H1 (cell line): Measurements from ENCODE around the gene UCN. TPM values are rescaled to one million over a fixed set of nuclear protein-coding genes. Genes with fewer than 3 reads are reported as not detected.

Experiments used
- CTCF ChIA-PET: fragments of 300-600 bp; sonication (Branson Sonifier 250); formaldehyde crosslinking; loops from one replicate; lab custom pipeline; 2021; ENCODE audit not compliant: partially characterized antibody; lab: Charles Lee
- POLR2A ChIA-PET: fragments of 300-600 bp; sonication (Branson Sonifier 250); formaldehyde crosslinking; loops from one replicate; lab custom pipeline; 2021; ENCODE audit warnings: inconsistent platforms; ENCODE audit not compliant: partially characterized antibody; lab: Charles Lee
- DNase-seq, 2 experiments: peaks; one replicate each; pipeline versions ENCODE4 v3.0.0 to v3.0.0-alpha.2; 2010 to 2022; ENCODE audit warnings: low spot score in 2 of 2, low read depth in 1 of 2, mixed read lengths in 1 of 2
- FAIRE-seq: peaks from 2 replicates; lab custom pipeline; 2011; peaks lifted over from hg19 to GRCh38; lab: Jason Lieb, UNC
- H2AFZ ChIP-seq: 2 replicates; pipeline ENCODE4 v1.8.1; 2012; ENCODE audit warnings: low read length, inconsistent platforms
- H2AK5ac ChIP-seq: 2 replicates; pipeline ENCODE4 v1.6.1; 2013; ENCODE audit warnings: low read depth, low read length
- H2BK120ac ChIP-seq: replicated peaks from 2 replicates; pipeline ENCODE3; 2013; ENCODE audit warnings: low read depth, low read length, inconsistent platforms
- H2BK12ac ChIP-seq: 2 replicates; pipeline ENCODE4 v1.6.1; 2013; ENCODE audit warnings: low read depth, low read length
- H2BK15ac ChIP-seq: 2 replicates; pipeline ENCODE4 v1.6.1; 2013; ENCODE audit warnings: low read length
- H2BK20ac ChIP-seq: 2 replicates; pipeline ENCODE4 v1.6.1; 2013; ENCODE audit warnings: low read length
- H2BK5ac ChIP-seq: 2 replicates; pipeline ENCODE4 v1.6.1; 2013; ENCODE audit warnings: low read depth, low read length
- H3K14ac ChIP-seq: 2 replicates; pipeline ENCODE4 v1.6.1; 2013; ENCODE audit warnings: inconsistent platforms; ENCODE audit not compliant: insufficient read length
- H3K18ac ChIP-seq: 2 replicates; pipeline ENCODE4 v1.6.1; 2013; ENCODE audit warnings: low read length; ENCODE audit errors: extremely low read depth
- H3K23ac ChIP-seq: 2 replicates; pipeline ENCODE4 v1.6.1; 2013; ENCODE audit warnings: inconsistent platforms; ENCODE audit not compliant: insufficient read length
- H3K23me2 ChIP-seq: 2 replicates; pipeline ENCODE4 v1.6.1; 2013; ENCODE audit warnings: low read depth, low read length
- H3K27ac ChIP-seq: 2 replicates; pipeline ENCODE4 v1.6.1; 2011; ENCODE audit warnings: low read depth, low read length, inconsistent platforms
- H3K27me3 ChIP-seq, 4 experiments: replicated peaks in 1 of 4; 1 replicate in 1 of 4; 2 replicates in 3 of 4; pipeline versions ENCODE4 v1.6.1 to v1.8.1; 2011 to 2013; ENCODE audit warnings: low read length in 3 of 4, mild to moderate bottlenecking in 3 of 4, inconsistent platforms in 2 of 4, mixed read lengths in 2 of 4, moderate library complexity in 1 of 4; ENCODE audit not compliant: control insufficient read depth in 3 of 4, insufficient read depth in 3 of 4; ENCODE audit errors: extremely low read depth in 1 of 4
- H3K36me3 ChIP-seq, 4 experiments: 2 replicates each; pipeline versions ENCODE4 v1.6.1 to v1.8.1; 2011 to 2013; ENCODE audit warnings: mild to moderate bottlenecking in 4 of 4, low read length in 3 of 4, moderate library complexity in 2 of 4, control low read depth in 1 of 4, inconsistent platforms in 1 of 4; ENCODE audit not compliant: insufficient read depth in 4 of 4, control insufficient read depth in 2 of 4
- H3K4ac ChIP-seq: replicated peaks from 2 replicates; pipeline ENCODE3; 2013; ENCODE audit warnings: low read length, low read depth, mixed read lengths, inconsistent platforms; ENCODE audit not compliant: insufficient read length
- H3K4me1 ChIP-seq, 4 experiments: replicated peaks in 1 of 4; 1 replicate in 1 of 4; 2 replicates in 3 of 4; pipeline versions ENCODE4 v1.6.1 to v1.8.1; 2011 to 2013; ENCODE audit warnings: low read length in 3 of 4, inconsistent platforms in 2 of 4, mixed read lengths in 1 of 4; ENCODE audit not compliant: insufficient read depth in 4 of 4, control insufficient read depth in 3 of 4
- H3K4me2 ChIP-seq, 2 experiments: 2 replicates each; pipeline versions ENCODE4 v1.6.1 to v1.8.1; 2011 to 2013; ENCODE audit warnings: low read depth in 2 of 2, low read length in 2 of 2, control low read depth in 1 of 2, inconsistent platforms in 1 of 2, mild to moderate bottlenecking in 1 of 2; ENCODE audit not compliant: insufficient read depth in 1 of 2
- H3K4me3 ChIP-seq, 4 experiments: fragments of 200-600, 300-600 bp in 1 of 4; sonication (generic), shearing (Covaris generic), sonication (Bioruptor Twin) in 1 of 4; 2 replicates each; pipeline versions ENCODE4 v1.5.1 to v1.8.1; 2011 to 2016; ENCODE audit warnings: low read length in 4 of 4, low read depth in 3 of 4, control low read depth in 2 of 4, inconsistent platforms in 2 of 4, mild to moderate bottlenecking in 2 of 4, mixed read lengths in 1 of 4, moderate library complexity in 1 of 4; ENCODE audit not compliant: insufficient read depth in 2 of 4; ENCODE audit errors: extremely low read depth in 1 of 4
- H3K56ac ChIP-seq: replicated peaks from 2 replicates; pipeline ENCODE3; 2013; ENCODE audit warnings: low read depth, mild to moderate bottlenecking, mixed read lengths, low read length, inconsistent platforms; ENCODE audit not compliant: insufficient read length
- H3K79me1 ChIP-seq: 2 replicates; pipeline ENCODE4 v1.6.1; 2013; ENCODE audit warnings: low read depth, low read length, control low read depth
- H3K79me2 ChIP-seq, 2 experiments: 2 replicates each; pipeline versions ENCODE4 v1.6.1 to v1.8.1; 2012 to 2013; ENCODE audit warnings: low read length in 2 of 2, mild to moderate bottlenecking in 2 of 2, inconsistent platforms in 1 of 2; ENCODE audit not compliant: insufficient read depth in 2 of 2, control insufficient read depth in 1 of 2
- H3K9ac ChIP-seq, 4 experiments: replicated peaks in 1 of 4; 1 replicate in 1 of 4; 2 replicates in 3 of 4; pipeline versions ENCODE4 v1.6.1 to v1.8.1; 2011 to 2013; ENCODE audit warnings: low read depth in 3 of 4, low read length in 3 of 4, control low read depth in 2 of 4, mild to moderate bottlenecking in 2 of 4, moderate library complexity in 2 of 4, inconsistent platforms in 1 of 4; ENCODE audit errors: extremely low read depth in 1 of 4
- H3K9me3 ChIP-seq, 2 experiments: 2 replicates each; pipeline versions ENCODE4 v1.6.1 to v1.8.1; 2012 to 2013; ENCODE audit warnings: mild to moderate bottlenecking in 2 of 2, moderate library complexity in 2 of 2, control low read depth in 1 of 2, inconsistent platforms in 1 of 2, low read depth in 1 of 2, low read length in 1 of 2, mixed read lengths in 1 of 2; ENCODE audit not compliant: insufficient read depth in 2 of 2
- H4K20me1 ChIP-seq, 2 experiments: replicated peaks in 1 of 2; 2 replicates each; pipeline versions ENCODE3 to v1.8.1; 2011 to 2013; ENCODE audit warnings: inconsistent platforms in 2 of 2, low read length in 2 of 2, mild to moderate bottlenecking in 1 of 2; ENCODE audit not compliant: insufficient read depth in 2 of 2, control insufficient read depth in 1 of 2
- H4K5ac ChIP-seq: 2 replicates; pipeline ENCODE4 v1.6.1; 2013; ENCODE audit warnings: low read length, low read depth, mixed read lengths, inconsistent platforms; ENCODE audit not compliant: insufficient read length
- H4K8ac ChIP-seq: 2 replicates; pipeline ENCODE4 v1.8.0; 2013; ENCODE audit warnings: mild to moderate bottlenecking, moderate library complexity, low read length, inconsistent platforms; ENCODE audit not compliant: insufficient read depth; ENCODE audit errors: extremely low read depth
- H4K91ac ChIP-seq: replicated peaks from 2 replicates; pipeline ENCODE3; 2013; ENCODE audit warnings: low read length, mixed read lengths, inconsistent platforms; ENCODE audit not compliant: insufficient read length
- ATF2 ChIP-seq: IDR thresholded peaks from 2 replicates; pipeline ENCODE4 v1.6.1; 2012; ENCODE audit warnings: low read length, inconsistent platforms
- BRCA1 ChIP-seq: IDR thresholded peaks from 2 replicates; pipeline ENCODE4 v1.6.1; 2012; ENCODE audit warnings: low read depth, low read length, improper control_type of control experiment
- JUND ChIP-seq: IDR thresholded peaks from 2 replicates; pipeline ENCODE4 v1.6.1; 2011; ENCODE audit warnings: mild to moderate bottlenecking, improper control_type of control experiment, low read length
- NRF1 ChIP-seq: IDR thresholded peaks from 2 replicates; pipeline ENCODE4 v1.6.1; 2011; ENCODE audit warnings: mild to moderate bottlenecking, low read depth, low read length, improper control_type of control experiment
- SIN3A ChIP-seq, 2 experiments: IDR thresholded peaks in 1 of 2; conservative IDR thresholded peaks in 1 of 2; 2 replicates each; pipeline ENCODE4 v1.6.1; 2011 to 2012; ENCODE audit warnings: low read length in 2 of 2, improper control_type of control experiment in 1 of 2, low read depth in 1 of 2, mild to moderate bottlenecking in 1 of 2
- SP1 ChIP-seq: IDR thresholded peaks from 2 replicates; pipeline ENCODE4 v1.6.1; 2011; ENCODE audit warnings: low read depth, low read length
- SUZ12 ChIP-seq: fragments of 200-600 bp; sonication (generic); IDR thresholded peaks from 2 replicates; pipeline ENCODE4 v1.6.1; 2012; ENCODE audit warnings: mild to moderate bottlenecking, inconsistent platforms, low read length, moderate library complexity, mixed read lengths
- WGBS, 2 experiments: shearing (Covaris generic) in 1 of 2; methylation state at CpG; one replicate each; pipeline versions ENCODE4 v1.1.6 to v1.1.7; 2013 to 2015; ENCODE audit warnings: low lambda C conversion rate in 2 of 2, mixed read lengths in 2 of 2, inconsistent platforms in 1 of 2, low coverage in 1 of 2, missing lambda C conversion rate in 1 of 2; ENCODE audit not compliant: insufficient replicate concordance in 2 of 2, insufficient coverage in 1 of 2, insufficient read length in 1 of 2; ENCODE audit errors: extremely low coverage in 1 of 2, missing lambda C conversion rate in 1 of 2; 5-methylcytosine and 5-hydroxymethylcytosine counted together
- polyA plus RNA-seq, 7 experiments: library from polyadenylated mRNA; depleted of rRNA in 3 of 7; stranded (reverse) in 5 of 7; unstranded in 2 of 7; fragments of >200 nt in 5 of 7; fragments of 200-250 nt in 2 of 7; gene quantifications; 1 replicate in 5 of 7; 2 replicates in 1 of 7; 4 replicates in 1 of 7; pipeline versions ENCODE4 v1.2.1 to v1.2.3, GENCODE V29; 2011 to 2013; ENCODE audit warnings: missing spikeins in 2 of 7, mixed read lengths in 2 of 7
- total RNA-seq: library from RNA; stranded (reverse); fragmentation: NEBNext Ultra II Directional; extraction: Animal tissue kit (Norgen Biotek cat#: 25700); gene quantifications from 2 replicates; pipeline ENCODE4 v1.2.1, GENCODE V29; 2021

Gene UCN
- total and polyA plus RNA-seq, 2 of the 8 experiments (the other 6 are each of a cell fraction or from before 2014, with no cell fraction given) = 0.35 TPM; not detected in 1

- ChIA-PET CTCF (interaction anchor here (0.6 to 5.9 kb wide), 6 partner anchors 11 to 842 kb away, joined by 3 to 48 read pairs (median 3); no protein-coding TSS in a partner anchor), POLR2A (interaction anchor here (0.6 to 2.4 kb wide), 8 partner anchors 8 to 66 kb away, joined by 3 to 13 read pairs (median 4); partner anchors contain the start of genes GTF3C2 and MPV17)
- Histone ChIP-seq H2AFZ (no peak overlapping the region), H2BK120ac (no peak overlapping the region), H2BK20ac (no peak overlapping the region), H4K91ac (no peak overlapping the region), H4K20me1 (no peaks in the 10 kb centered on the region), H3K56ac (no peak overlapping the region), H4K8ac (no peak overlapping the region), H2BK15ac (no peak overlapping the region), H3K9me3 (no peaks in the 10 kb centered on the region), H3K27ac (no peak overlapping the region), H3K4me3 (no peak overlapping the region), H2AK5ac (no peak overlapping the region), H3K4me1 (peaks cover 0 to 2% (median 0%) of the 10 kb centered on the region in 4 experiments; a peak in 1 of 7 replicates), H2BK5ac (peak overlapping the region; percentile 23; the same call in 1 of the 2 replicates), H3K4me2 (no peak overlapping the region), H3K23ac (no peak overlapping the region), H3K23me2 (0 out of 2 replicates have a peak, but pooled peaks cover 2% of the 10 kb centered on the region), H3K27me3 (no peaks in the 10 kb centered on the region; a peak in 3 of 7 replicates), H3K18ac (no peak overlapping the region), H3K79me2 (no peaks in the 10 kb centered on the region), H3K9ac (no peak overlapping the region), H3K14ac (no peak overlapping the region), H3K4ac (no peak overlapping the region), H3K36me3 (peaks cover 0 to 4% (median 0%) of the 10 kb centered on the region in 4 experiments; a peak in 1 of 8 replicates), H3K79me1 (peaks cover 2% of the 10 kb centered on the region; the same call in 1 of the 2 replicates), H4K5ac (no peak overlapping the region), H2BK12ac (no peak overlapping the region)
- no peak for DNase-seq
- no peak for FAIRE-seq
- 89% methylated on average over 8 of the region's 8 CpGs; no CpG with 5 or more reads in 1 of the 2 experiments for WGBS, 2 experiments
- TF ChIP-seq JUND = no peak
- no peak for TF ChIP-seq SIN3A (conservative IDR thresholded peaks at IDR 0.05 in 1 of 2, IDR thresholded peaks at IDR 0.05 in 1 of 2; ENCODE audit: low read depth in 1 of 2, low read length in 2 of 2)
- TF ChIP-seq SUZ12 = no peak
- TF ChIP-seq ATF2 = no peak
- TF ChIP-seq SP1 = no peak
- no peak for TF ChIP-seq BRCA1
- no peak for TF ChIP-seq NRF1
Measured at GRCh38 chr2:27313882-27314645, 5.8 kb upstream of the UCN start.
